Measurements from ENCODE around the gene ZFHX3. TPM values are rescaled to one million over a fixed set of nuclear protein-coding genes. Genes with fewer than 3 reads are reported as not detected.

Gene ZFHX3
- total and polyA plus RNA-seq, 10 of the 15 experiments (the other 5 are each of a cell fraction or from before 2014, with no cell fraction given), result 0.68 to 8.6 (median 2.0) TPM

GRCh38 chr16:73034374-73034773, 13.6 kb downstream of the ZFHX3 start (continued):
- 0 out of 4 replicates have a peak, but pooled peaks of 1 of the 2 experiments have one; percentile 38 for TF ChIP-seq EP300 (IDR thresholded peaks at IDR 0.05; ENCODE audit: borderline replicate concordance in 1 of 2, control insufficient read depth in 1 of 2, low read depth in 2 of 2, low read length in 2 of 2)
- TF ChIP-seq ZNF207 (IDR thresholded peaks at IDR 0.05; ENCODE audit: borderline replicate concordance), result peak; percentile 19; the same call in 1 of the 2 replicates
- no peak for TF ChIP-seq WRNIP1 (IDR thresholded peaks at IDR 0.05; ENCODE audit: borderline replicate concordance, low read depth, low read length)
- TF ChIP-seq, protein P1, sequence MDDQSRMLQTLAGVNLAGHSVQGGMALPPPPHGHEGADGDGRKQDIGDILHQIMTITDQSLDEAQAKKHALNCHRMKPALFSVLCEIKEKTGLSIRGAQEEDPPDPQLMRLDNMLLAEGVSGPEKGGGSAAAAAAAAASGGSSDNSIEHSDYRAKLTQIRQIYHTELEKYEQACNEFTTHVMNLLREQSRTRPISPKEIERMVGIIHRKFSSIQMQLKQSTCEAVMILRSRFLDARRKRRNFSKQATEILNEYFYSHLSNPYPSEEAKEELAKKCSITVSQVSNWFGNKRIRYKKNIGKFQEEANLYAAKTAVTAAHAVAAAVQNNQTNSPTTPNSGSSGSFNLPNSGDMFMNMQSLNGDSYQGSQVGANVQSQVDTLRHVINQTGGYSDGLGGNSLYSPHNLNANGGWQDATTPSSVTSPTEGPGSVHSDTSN (IDR thresholded peaks at IDR 0.05; ENCODE audit: insufficient replicate concordance, low read depth, low read length), result no peak
- TF ChIP-seq ZBTB33 (IDR thresholded peaks at IDR 0.05), result no peak
- no peak for TF ChIP-seq RFX5 (IDR thresholded peaks at IDR 0.05; ENCODE audit: low read depth, low read length)
- peak; percentile 70; the same call in 1 of the 2 replicates for TF ChIP-seq BCL11A (IDR thresholded peaks at IDR 0.05; ENCODE audit: low read depth, low read length)
- peak; percentile 74 for TF ChIP-seq JUNB (IDR thresholded peaks at IDR 0.05)
- TF ChIP-seq HSF1 (IDR thresholded peaks at IDR 0.05; ENCODE audit: low read depth, low read length), result peak; percentile 90
- no peak for TF ChIP-seq TBL1XR1 (IDR thresholded peaks at IDR 0.05; ENCODE audit: low read depth, low read length)
- TF ChIP-seq MYC (IDR thresholded peaks at IDR 0.05; ENCODE audit: insufficient read depth, insufficient read length, insufficient replicate concordance, low read length, severe bottlenecking), result no peak
- no peak for TF ChIP-seq EGR1 (IDR thresholded peaks at IDR 0.05; ENCODE audit: borderline replicate concordance in 1 of 2, low read depth in 2 of 2, low read length in 2 of 2)
- TF ChIP-seq SP1 (IDR thresholded peaks at IDR 0.05; ENCODE audit: low read depth, low read length), result no peak
- TF ChIP-seq IKZF1 (conservative IDR thresholded peaks at IDR 0.05), result peak; percentile 45; the same call in 1 of the 2 replicates
- TF ChIP-seq, protein P2, sequence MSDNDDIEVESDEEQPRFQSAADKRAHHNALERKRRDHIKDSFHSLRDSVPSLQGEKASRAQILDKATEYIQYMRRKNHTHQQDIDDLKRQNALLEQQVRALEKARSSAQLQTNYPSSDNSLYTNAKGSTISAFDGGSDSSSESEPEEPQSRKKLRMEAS (IDR thresholded peaks at IDR 0.05; ENCODE audit: low read depth, low read length), result no peak
- TF ChIP-seq IKZF2 (IDR thresholded peaks at IDR 0.05), result peak; percentile 55 to 74
- TF ChIP-seq CREM (IDR thresholded peaks at IDR 0.05; ENCODE audit: low read depth), result peak; percentile 57; the same call in 1 of the 2 replicates
- TF ChIP-seq MYB (IDR thresholded peaks at IDR 0.05; ENCODE audit: borderline replicate concordance, low read depth, low read length), result no peak
- TF ChIP-seq KLF5 (IDR thresholded peaks at IDR 0.05; ENCODE audit: partially characterized antibody), result no peak
- no peak for TF ChIP-seq ZNF24 (IDR thresholded peaks at IDR 0.05)
- TF ChIP-seq BACH1 (IDR thresholded peaks at IDR 0.05; ENCODE audit: borderline replicate concordance), result peak; percentile 29; the same call in 1 of the 2 replicates
- TF ChIP-seq NBN (IDR thresholded peaks at IDR 0.05), result peak; percentile 38; the same call in 1 of the 2 replicates
- TF ChIP-seq, protein P3, sequence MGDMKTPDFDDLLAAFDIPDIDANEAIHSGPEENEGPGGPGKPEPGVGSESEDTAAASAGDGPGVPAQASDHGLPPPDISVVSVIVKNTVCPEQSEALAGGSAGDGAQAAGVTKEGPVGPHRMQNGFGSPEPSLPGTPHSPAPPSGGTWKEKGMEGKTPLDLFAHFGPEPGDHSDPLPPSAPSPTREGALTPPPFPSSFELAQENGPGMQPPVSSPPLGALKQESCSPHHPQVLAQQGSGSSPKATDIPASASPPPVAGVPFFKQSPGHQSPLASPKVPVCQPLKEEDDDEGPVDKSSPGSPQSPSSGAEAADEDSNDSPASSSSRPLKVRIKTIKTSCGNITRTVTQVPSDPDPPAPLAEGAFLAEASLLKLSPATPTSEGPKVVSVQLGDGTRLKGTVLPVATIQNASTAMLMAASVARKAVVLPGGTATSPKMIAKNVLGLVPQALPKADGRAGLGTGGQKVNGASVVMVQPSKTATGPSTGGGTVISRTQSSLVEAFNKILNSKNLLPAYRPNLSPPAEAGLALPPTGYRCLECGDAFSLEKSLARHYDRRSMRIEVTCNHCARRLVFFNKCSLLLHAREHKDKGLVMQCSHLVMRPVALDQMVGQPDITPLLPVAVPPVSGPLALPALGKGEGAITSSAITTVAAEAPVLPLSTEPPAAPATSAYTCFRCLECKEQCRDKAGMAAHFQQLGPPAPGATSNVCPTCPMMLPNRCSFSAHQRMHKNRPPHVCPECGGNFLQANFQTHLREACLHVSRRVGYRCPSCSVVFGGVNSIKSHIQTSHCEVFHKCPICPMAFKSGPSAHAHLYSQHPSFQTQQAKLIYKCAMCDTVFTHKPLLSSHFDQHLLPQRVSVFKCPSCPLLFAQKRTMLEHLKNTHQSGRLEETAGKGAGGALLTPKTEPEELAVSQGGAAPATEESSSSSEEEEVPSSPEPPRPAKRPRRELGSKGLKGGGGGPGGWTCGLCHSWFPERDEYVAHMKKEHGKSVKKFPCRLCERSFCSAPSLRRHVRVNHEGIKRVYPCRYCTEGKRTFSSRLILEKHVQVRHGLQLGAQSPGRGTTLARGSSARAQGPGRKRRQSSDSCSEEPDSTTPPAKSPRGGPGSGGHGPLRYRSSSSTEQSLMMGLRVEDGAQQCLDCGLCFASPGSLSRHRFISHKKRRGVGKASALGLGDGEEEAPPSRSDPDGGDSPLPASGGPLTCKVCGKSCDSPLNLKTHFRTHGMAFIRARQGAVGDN (IDR thresholded peaks at IDR 0.05), result 0 out of 2 replicates have a peak, but pooled peaks have one; percentile 40
